Muscle layer of duodenum (tissue), 2 donors: ENCODE data around the gene LRRC27.
"Not testable (repeated sequence)": the region's sequence is repeated elsewhere in the genome, so short reads cannot be mapped to it uniquely, and the experiment has no call there.

ENCODE experiments used
- H3K27ac ChIP-seq: one replicate; pipeline ENCODE4 v1.7.0; 2013; ENCODE audit warnings: mild to moderate bottlenecking, low read length
- H3K27me3 ChIP-seq: one replicate; pipeline ENCODE4 v1.7.0; 2013; ENCODE audit warnings: low read depth, mild to moderate bottlenecking, control low read depth, low read length
- H3K36me3 ChIP-seq, 2 donors: one replicate each; pipeline ENCODE4 v1.7.0; 2013; ENCODE audit warnings: low read length in 2 of 2, control low read depth in 1 of 2, mild to moderate bottlenecking in 1 of 2; ENCODE audit not compliant: insufficient read depth in 2 of 2, control insufficient read depth in 1 of 2
- H3K4me1 ChIP-seq, 2 donors: one replicate each; pipeline ENCODE4 v1.7.0; 2013; ENCODE audit warnings: low read length in 2 of 2, mild to moderate bottlenecking in 2 of 2, control low read depth in 1 of 2, moderate library complexity in 1 of 2; ENCODE audit not compliant: insufficient read depth in 2 of 2, control insufficient read depth in 1 of 2
- H3K4me3 ChIP-seq, 2 donors: one replicate each; pipeline ENCODE4 v1.7.0; 2013; ENCODE audit warnings: low read length in 2 of 2, low read depth in 1 of 2, mild to moderate bottlenecking in 1 of 2
- H3K9me3 ChIP-seq, 2 donors: one replicate each; pipeline ENCODE4 v1.7.0; 2013; ENCODE audit warnings: low read length in 2 of 2, control low read depth in 1 of 2, mild to moderate bottlenecking in 1 of 2; ENCODE audit not compliant: control insufficient read depth in 1 of 2
- donor health status: healthy.

LRRC27 gene

DNA sequence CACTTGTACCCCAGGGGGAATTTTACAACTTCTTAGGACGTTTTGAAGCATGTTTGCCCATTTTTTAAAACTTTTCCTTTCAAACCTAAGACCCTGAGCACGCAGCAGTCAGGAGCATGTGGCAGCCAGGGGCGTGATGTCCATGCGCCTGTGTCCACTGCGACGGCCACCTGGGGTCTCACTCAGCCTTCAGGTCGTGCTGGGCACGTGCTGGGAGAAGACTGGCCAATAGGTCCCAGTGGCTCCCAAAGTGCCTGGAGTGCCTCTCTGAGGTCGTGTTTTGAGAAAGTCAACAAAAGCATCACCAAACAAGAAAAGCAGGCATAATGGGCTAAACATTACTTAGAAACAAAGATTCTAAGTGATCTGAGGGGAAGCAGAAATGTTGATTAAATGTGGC lies 14.8 kb downstream of the LRRC27 start:
- H3K9me3 ChIP-seq, result no peaks in the 10 kb centered on the region
- H3K4me3 ChIP-seq, result no peak overlapping the region
- no peak overlapping the region for H3K27ac ChIP-seq
- peaks cover 13 to 41% of the 10 kb centered on the region in 2 donors for H3K36me3 ChIP-seq
- H3K4me1 ChIP-seq, result no peaks in the 10 kb centered on the region
- no peaks in the 10 kb centered on the region for H3K27me3 ChIP-seq

DNA sequence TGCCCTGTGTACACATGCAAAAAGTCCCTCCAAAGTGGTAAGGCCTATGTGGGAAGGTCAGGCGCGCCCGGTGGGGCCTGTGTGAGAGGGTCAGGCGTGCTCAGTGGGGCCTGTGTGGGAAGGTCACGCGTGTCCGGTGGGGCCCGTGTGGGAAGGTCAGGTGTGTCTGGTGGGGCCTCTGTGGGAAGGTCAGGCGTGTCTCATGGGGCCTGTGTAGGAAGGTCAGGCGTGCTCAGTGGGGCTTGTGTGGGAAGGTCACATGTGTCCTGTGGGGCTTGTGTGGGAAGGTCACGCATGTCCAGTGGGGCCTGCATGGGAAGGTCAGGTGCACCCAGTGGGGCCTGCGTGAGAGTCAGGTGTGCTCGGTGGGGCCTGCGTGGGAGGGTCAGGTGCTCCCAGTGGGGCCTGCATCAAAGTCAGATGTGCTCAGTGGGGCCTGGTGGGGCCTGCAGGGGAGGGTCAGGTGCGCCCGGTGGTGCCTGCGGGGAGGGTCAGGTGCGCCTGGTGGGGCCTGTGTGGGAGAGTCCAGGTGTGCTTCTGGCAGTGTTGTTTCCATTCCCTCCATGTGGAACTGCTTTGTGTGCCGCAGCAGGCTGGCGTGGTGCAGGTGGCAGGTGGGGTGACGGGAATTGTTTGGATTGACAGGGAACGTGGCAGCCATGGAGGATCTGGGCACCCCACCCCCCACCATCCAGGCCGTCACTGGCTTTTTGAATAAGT lies 15.4 kb downstream of the LRRC27 start:
- Histone ChIP-seq H3K27me3 (no peaks in the 10 kb centered on the region), H3K36me3 (peaks cover 13 to 39% of the 10 kb centered on the region in 2 donors), H3K4me1 (no peaks in the 10 kb centered on the region)

DNA sequence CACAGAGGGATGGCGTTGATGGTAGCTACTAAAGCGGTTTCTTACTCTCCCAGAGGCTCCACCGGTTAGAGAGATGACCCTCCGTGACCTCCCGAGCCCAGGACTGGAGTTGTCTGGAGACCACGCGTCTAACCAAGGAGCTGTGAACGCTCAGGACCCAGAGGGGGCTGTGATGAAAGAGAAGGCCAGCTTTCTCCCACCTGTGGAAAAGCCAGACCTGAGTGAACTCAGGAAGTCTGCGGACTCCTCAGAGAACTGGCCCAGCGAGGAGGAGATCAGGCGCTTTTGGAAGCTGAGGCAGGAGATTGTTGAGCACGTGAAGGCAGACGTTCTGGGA lies 15.9 kb downstream of the LRRC27 start:
- Histone ChIP-seq H3K9me3 (no peaks in the 10 kb centered on the region), H3K36me3 (peaks cover 13 to 38% of the 10 kb centered on the region in 2 donors), H3K4me1 (no peaks in the 10 kb centered on the region), H3K27me3 (no peaks in the 10 kb centered on the region), H3K27ac (no peak overlapping the region), H3K4me3 (no peak overlapping the region)

More for the DNA sequence above, 15.4 kb downstream of the LRRC27 start:
- Histone ChIP-seq H3K4me3 (no peak overlapping the region), H3K27ac (no peak overlapping the region), H3K9me3 (no peaks in the 10 kb centered on the region)

DNA sequence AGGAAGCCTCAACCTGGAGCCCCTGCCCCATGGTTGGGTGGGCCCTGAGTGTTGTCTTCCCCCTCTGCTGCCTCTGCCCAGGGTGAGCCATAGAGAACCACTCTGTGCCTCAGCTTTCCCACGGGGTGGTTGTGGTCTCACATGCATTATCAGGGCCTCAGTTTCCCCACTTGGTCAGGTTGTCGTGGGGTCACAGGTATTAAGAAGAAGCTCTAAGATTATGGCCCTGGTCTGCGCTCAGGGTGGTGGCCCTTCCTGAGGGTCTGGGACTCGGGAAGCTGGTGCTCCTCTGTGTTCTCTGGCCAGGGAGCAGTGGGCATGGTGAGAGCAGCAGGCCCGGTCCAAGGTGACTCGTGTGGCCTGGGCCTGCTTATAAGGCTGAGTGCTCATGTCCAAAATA lies 17.8 kb downstream of the LRRC27 start:
- Histone ChIP-seq H3K27me3 (no peaks in the 10 kb centered on the region), H3K4me1 (no peaks in the 10 kb centered on the region), H3K4me3 (no peak overlapping the region), H3K9me3 (no peaks in the 10 kb centered on the region), H3K36me3 (peaks cover 9 to 33% of the 10 kb centered on the region in 2 donors), H3K27ac (no peak overlapping the region)

DNA sequence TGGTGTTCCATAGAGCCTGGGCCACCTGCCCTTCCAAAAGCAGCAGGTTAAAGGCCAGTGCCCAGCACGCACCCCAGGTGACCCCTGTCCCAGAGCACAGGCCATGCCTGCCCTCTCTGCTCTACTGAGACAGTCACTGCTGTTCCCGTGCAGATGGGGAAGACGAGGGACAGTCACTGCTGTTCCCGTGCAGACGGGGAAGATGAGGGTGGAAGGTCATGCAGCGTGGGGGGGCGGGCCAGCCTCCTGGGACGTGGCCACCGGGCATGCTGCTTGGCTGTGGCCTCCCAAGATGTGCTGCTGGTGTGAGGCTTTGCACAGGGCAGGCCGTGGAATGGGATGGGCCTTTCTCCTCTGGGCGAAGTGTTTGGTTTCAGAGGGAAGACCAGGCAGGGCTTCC lies 18.4 kb downstream of the LRRC27 start:
- Histone ChIP-seq H3K4me1 (no peaks in the 10 kb centered on the region), H3K27ac (no peak overlapping the region), H3K36me3 (peaks cover 9 to 28% of the 10 kb centered on the region in 2 donors), H3K4me3 (no peak overlapping the region), H3K9me3 (no peaks in the 10 kb centered on the region), H3K27me3 (no peaks in the 10 kb centered on the region)

DNA sequence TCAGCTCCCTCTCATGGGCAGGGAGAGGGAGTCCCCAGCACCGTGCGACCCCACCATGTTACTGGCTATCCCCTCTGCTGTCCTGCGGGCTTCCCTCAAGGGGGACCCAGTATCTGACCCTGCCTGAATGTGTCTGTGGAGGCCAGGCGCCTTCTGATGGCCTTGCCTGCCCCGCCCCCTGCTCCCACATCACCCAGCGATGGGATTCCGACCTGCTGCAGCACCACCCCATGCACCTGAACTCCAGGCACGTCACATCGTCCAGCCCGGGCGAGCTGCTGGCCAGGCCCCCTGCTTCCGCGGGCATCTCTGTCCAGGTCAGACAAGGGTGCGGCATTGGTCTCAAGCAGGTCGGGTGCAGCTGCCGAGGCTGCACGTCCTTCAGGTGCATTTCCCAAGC lies 19.0 kb downstream of the LRRC27 start:
- peaks cover 14 to 32% of the 10 kb centered on the region in 2 donors for H3K36me3 ChIP-seq
- H3K4me1 ChIP-seq, result no peaks in the 10 kb centered on the region
- no peak overlapping the region for H3K4me3 ChIP-seq
- no peaks in the 10 kb centered on the region for H3K9me3 ChIP-seq
- H3K27me3 ChIP-seq, result no peaks in the 10 kb centered on the region
- H3K27ac ChIP-seq, result no peak overlapping the region

DNA sequence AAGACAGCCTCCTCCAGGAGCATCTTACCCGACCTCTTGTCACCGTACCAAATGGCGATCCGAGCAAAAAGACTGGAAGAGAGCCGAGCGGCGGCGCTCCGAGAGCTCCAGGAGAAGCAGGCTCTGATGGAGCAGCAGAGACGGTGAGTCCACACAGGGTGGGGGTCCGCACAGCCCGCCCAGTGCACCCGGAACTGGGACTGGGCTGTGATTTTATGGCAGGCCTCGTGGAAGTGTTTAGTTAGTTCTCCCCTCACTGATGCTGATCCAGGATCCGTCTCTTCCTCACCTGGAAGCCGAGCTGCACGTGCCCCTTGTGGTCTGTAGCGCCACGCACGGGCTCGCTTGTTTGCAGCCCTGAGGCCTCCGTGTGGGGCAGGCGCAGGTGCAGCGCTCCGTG lies 19.6 kb downstream of the LRRC27 start:
- Histone ChIP-seq H3K9me3 (no peaks in the 10 kb centered on the region), H3K27me3 (no peaks in the 10 kb centered on the region)

DNA sequence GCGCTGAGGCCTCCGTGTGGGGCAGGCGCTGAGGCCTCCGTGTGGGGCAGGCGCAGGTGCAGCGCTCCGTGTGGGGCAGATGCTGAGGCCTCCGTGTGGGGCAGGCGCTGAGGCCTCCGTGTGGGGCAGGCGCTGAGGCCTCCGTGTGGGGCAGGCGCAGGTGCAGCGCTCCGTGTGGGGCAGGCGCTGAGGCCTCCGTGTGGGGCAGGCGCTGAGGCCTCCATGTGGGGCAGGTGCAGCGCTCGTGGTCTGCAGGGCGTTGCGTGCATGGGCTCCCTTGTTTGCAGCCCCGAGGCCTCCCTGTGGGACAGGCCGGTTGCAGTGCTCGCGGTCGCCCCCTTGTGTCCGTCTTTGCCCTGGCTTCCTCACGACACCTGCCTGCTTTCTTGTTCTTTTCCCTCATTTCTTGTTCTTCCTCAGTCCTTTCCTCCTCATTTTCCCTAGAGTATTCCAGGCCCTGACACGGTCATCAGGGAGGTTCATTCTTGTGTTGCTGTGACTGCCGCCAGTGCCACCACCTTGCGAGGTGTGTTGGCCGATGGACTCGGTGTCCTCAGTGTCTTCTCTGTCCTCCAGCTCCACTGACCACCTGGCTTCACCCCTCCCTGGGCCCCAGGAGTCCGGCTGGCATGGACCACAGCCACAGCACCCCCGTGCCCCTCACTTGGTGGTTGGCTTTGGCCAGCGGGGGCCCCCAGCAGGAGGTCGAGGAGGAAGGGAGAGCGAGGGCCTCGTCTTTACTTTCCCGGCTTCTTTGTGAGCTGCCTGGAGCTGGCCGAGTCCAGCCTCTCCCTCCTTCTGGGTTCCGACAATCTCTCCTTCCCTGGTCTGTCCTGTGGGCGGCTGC lies 20.7 kb downstream of the LRRC27 start:
- peaks cover 14 to 41% of the 10 kb centered on the region in 2 donors for H3K36me3 ChIP-seq
- H3K4me1 ChIP-seq, result not testable (repeated sequence)

More for the DNA sequence above, 19.6 kb downstream of the LRRC27 start:
- H3K36me3 ChIP-seq, result peaks cover 14 to 35% of the 10 kb centered on the region in 2 donors
- no peak overlapping the region for H3K27ac ChIP-seq
- no peak overlapping the region for H3K4me3 ChIP-seq
- H3K4me1 ChIP-seq, result no peaks in the 10 kb centered on the region

DNA sequence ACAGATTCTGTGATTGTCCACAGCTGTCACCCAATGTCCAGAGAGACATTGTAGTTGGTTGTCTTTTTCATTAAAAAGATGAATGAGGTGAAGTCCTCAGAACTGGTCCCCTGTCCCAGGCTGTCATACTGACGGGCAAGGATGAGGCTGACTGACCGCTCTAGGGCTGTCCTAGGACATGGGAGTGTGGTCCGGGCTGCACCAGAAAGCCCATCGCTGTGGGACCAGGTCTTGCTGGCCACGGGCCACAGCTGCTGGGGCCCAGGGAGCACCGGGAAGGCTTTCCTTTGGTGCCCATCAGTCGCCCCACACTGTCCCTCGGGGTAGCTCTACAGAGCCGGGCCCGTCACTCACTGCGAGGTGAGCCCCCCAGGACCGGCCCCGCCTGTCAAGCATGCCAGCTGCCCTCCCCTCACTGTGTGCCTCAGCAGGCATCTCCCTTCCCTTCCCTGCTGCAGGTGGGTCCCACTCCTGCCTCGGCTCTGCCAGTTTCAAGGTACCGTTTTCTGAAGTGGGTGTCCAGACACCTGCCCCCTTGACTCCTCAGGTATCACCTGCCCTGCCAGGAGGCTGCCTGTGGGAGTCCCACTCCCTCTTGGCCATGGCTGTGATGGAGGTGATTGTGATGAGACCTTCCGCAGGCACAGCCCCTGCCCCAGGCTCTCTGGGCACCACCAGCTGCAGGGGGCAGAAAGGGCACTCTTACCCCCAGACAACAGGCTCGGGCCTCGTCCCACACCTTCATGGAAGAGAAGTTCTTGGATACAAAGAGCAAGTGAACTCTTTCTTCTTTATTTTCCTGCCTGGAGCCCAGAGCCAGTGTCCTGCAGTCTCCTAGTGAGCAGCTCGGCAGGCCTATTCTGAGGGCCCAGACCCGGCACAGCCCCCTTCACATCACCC lies 21.7 kb downstream of the LRRC27 start:
- Histone ChIP-seq H3K27me3 (no peaks in the 10 kb centered on the region), H3K9me3 (no peaks in the 10 kb centered on the region), H3K36me3 (peaks cover 12 to 34% of the 10 kb centered on the region in 2 donors), H3K4me3 (no peak overlapping the region), H3K4me1 (no peaks in the 10 kb centered on the region), H3K27ac (no peak overlapping the region)

More for the DNA sequence above, 20.7 kb downstream of the LRRC27 start:
- not testable (repeated sequence) for H3K27me3 ChIP-seq, H3K4me3 ChIP-seq, H3K9me3 ChIP-seq, H3K27ac ChIP-seq

DNA sequence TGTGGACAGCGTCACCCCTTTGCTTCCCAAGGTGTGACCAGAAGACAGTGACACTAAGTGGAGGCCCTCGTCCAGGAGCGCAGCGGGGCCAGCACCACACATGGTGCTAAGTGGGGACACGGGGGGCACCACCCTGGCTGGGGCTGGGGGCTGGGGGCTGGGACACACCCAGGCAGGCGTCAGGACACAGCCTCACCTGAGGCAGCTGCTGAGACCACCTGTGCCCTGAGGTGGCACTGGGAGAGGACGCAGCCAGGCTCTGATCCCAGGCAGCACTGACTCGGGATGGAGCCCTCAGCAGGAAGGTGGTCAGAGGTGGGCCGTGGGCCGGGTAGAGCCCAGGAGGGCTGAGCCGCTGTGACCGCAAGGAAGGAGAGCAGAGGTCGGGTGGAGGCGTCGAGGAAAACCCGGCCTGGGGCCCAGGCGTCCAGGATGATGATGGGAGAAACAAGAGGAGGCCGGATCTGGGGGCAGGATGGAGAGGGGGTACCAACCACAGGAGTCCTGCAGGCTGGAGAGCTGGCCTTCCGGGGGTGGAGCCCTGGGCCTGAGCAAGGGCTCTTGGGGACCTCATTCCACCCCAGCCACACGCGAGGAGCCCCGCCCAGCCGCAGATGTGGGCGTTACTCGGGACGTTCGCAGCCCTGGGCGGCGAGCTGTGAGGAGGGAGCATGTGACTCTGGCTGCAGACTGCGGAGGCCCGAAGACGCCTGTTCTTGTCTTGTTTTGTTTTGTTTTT lies 22.5 kb downstream of the LRRC27 start:
- no peak overlapping the region for H3K27ac ChIP-seq
- no peaks in the 10 kb centered on the region for H3K4me1 ChIP-seq
- H3K27me3 ChIP-seq, result no peaks in the 10 kb centered on the region
- no peaks in the 10 kb centered on the region for H3K9me3 ChIP-seq
- H3K4me3 ChIP-seq, result no peak overlapping the region
- peaks cover 5 to 27% of the 10 kb centered on the region in 2 donors for H3K36me3 ChIP-seq
